ENCODE results near the gene STAT2.
A peak's percentile ranks its signal among the peaks of the same experiment; 100 is the strongest.
"Not testable (repeated sequence)": the region's sequence is repeated elsewhere in the genome, so short reads cannot be mapped to it uniquely, and the experiment has no call there.

STAT2 gene

GRCh38 chr12:56324206-56324605, 35.7 kb downstream of the STAT2 start:
- no peak for DNase-seq

DNA sequence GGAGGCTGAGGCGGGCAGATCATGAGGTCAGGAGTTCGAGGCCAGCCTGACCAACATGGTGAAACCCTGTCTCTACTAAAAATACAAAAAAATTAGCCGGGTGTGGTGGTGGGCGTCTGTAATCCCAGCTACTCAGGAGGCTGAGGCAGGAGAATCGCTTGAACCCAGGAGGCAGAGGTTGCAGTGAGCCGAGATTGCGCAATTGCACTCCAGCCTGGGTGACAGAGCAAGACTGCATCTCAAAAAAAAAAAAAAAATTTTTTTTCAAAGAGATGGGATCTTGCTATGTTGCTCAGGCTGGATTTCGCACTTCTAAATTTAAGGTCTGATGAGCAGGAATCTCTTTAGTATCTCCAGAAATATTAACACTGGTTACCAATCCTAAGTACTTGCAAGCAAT, 38.3 kb downstream of the STAT2 start:
- not testable (repeated sequence) for DNase-seq

DNA sequence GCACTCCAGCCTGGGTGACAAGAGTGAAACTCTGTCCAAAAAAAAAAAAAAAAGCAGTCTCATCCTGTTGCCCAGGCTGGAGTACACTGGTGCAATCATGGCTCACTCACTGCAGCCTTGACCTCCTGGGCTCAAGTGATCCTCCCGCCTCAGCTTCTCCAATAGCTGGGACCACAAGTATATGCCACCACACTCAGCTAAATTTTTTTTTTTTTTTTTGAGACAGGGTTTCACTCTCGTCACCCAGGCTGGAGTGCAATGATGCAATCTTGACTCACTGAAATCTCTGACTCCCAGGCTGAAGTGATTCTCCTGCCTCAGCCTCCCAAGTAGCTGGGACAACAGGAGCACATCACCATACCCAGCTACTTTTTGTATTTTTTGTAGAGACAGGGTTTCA, 38.9 kb downstream of the STAT2 start:
- DNase-seq: peak; percentile 14

DNA sequence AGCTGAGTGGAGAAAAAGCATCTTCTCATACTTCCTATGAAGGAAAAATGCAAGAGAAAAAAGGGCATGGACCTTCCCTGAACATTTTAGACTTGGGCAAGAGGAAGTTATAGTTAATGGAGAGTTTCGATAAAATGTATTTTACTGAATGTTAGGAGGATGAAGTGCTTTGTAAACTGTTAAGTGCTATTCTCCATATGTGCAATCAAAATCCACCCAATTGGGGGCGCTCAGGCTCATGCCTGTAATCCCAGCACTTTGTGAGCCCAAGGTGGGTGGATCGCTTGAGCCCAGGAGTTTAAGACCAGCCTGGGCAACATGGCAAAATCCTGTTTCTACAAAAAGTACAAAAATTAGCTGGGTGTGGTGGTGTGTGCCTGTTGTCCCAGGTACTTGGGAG, 42.2 kb downstream of the STAT2 start:
- DNase-seq: no peak

- DNase-seq: peak; percentile 97
These were observed 44.1 kb downstream of the STAT2 start, which contains the start of gene CNPY2 for GRCh38 chr12:56315622-56316473. CNPY2 (minus strand) TSS chr12:56315988; CDS start chr12:56315217, 771 bp downstream.

GRCh38 chr12:56315249-56315621, 44.7 kb downstream of the STAT2 start:
- no peak for DNase-seq

DNA sequence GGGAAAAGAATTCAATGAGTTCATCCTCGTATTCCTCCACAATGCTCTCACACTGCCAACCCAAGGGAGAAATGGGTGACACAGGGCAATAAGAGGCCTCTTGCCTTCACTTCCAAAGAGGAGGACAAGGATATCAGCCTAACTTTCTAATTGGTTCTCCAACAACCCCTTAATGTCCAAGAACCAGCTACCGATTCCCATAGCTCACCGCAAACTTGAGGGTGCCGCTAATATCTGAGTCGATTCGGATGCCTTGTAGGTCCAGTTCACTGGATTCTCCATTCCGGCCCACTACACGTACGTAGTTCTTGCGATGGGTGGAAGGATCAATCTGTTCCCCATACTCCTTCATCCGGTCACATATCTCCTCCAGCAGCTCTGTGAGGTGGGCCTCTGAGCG, 48.9 kb downstream of the STAT2 start:
- DNase-seq: no peak

DNA sequence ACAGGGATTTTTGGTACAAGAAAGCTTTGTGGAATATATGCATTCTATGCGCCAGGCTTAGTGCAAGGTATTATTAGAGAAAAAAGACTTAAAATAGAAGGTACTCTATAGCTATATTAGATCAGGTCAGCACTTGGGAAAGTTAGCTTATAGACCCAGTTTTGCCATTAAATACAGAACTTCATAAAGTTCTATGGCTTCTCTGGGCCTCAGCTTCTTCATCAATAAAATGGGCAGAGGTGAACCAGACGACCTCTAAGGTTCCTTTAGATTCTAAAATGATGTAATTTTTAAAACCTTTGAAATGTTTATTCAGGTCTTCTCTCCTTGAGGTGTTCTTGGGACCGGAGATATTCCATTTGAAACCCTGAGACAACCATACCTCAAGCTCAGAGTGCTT, 51.2 kb downstream of the STAT2 start:
- no peak for DNase-seq

DNA sequence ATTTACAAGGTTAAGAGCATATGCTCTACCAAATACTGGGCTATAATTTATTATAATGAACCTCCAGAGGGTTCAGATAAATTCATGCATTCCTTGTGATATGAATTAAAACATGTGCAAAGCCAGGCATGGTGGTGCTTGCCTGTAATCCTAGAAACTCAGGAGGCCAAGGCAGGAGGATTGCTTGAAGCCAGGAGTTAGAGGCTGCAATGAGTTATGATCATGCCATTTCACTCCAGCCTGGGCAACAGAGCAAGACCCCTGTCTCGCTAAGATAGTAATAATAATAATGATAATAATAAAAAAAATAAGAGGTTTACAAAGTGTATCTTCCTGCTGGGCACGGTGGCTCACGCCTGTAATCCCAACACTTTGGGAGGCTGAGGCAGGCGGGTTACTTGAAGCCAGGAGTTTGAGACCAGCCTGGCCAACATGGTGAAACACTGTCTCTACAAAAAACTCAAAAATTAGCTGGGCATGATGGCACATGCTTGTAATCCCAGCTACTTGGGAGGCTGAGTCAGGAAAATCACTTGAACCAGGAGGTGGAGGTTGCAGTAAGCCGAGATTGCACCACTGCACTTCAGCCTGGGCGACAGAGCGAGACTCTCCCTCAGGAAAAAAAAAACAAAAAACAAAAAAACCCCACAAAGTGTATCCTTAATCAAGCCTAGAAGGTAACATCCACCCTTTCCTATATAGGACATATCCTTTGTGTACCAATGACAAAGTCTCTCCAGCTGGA, 52.5 kb downstream of the STAT2 start:
- DNase-seq: no peak

- no peak for DNase-seq
These were observed 54.9 kb downstream of the STAT2 start for GRCh38 chr12:56304872-56305590.

GRCh38 chr12:56304276-56304675, 55.6 kb downstream of the STAT2 start:
- no peak for DNase-seq

GRCh38 chr12:56300644-56301464, 59.1 kb downstream of the STAT2 start:
- no peak for DNase-seq

GRCh38 chr12:56299853-56300643, 59.9 kb downstream of the STAT2 start, which contains the start of gene CS:
CS (minus strand) TSS chr12:56300330; CDS start chr12:56300201, 129 bp downstream.
- DNase-seq: peak; percentile 100

- peak; percentile 39 for DNase-seq
These were observed 60.5 kb downstream of the STAT2 start for GRCh38 chr12:56299308-56299852.

DNA sequence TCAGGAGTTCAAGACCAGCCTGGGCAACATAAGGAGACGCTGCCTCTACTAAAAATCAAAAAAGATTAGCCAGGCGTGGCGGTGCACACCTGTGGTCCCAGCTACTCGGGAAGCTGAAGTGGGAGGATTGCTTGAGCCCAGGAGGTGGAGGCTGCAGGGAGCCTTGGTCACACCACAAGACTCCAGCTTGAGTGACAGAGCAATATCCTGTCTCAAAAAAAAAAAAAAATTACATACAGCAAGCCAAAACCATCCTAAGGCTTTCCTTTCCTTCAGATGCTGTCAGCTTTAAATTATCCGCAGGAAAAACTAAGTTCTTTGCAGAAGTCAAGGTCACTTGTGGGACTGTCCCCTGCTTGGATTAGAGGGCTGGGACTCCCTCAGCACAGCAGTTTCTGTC, 61.1 kb downstream of the STAT2 start:
- DNase-seq: no peak

DNA sequence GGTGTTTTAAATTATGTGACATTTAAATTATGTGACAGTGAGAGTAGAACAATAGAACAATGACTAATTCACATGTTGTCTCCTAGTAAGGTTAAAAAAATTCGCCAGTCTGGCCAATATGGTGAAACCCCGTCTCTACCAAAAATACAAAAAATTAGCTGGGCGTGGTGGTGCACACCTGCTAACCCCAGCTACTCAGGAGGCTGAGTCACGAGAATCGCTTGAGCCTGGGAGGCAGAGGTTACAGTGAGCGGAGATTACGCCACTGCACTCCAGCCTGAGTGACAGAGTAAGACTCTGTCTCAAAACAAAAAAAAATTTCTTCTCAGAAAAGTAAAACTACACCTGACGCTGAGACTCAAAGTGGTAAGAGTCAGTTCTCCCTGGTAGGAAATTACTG, 62.5 kb downstream of the STAT2 start:
- peak; percentile 12 for DNase-seq

GRCh38 chr12:56296295-56296694, 63.6 kb downstream of the STAT2 start:
- no peak for DNase-seq

DNA sequence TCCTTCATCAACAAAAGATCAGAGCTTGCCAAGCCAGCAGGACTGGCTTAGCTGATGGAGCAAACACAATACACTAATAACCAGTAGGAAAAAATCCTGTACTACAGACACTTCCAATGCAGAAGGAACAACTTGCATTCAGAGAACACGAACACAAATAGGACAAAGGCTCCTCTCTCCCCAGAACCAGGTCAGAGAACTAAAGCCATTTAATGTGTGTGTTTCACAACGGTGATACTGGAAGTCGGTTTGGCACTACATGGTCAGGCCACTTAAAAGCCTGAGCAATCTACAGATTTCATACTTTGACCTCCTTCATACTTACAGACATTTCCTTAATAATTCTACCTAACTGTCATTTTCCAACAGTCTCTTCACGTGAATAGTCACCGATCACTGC, 66.1 kb downstream of the STAT2 start:
- DNase-seq: no peak

Data from stimulated activated CD4-positive, alpha-beta T cell treated with anti-CD3 and anti-CD28 coated beads, Interleukin-15, amount 100 ng/mL, for 24 hours (primary cell).